Activated CD4-positive, alpha-beta T cell treated with anti-CD3 and anti-CD28 coated beads for 36 hours (primary cell): Measurements from ENCODE around the gene HABP2. TPM values are rescaled to one million over a fixed set of nuclear protein-coding genes. Genes with fewer than 3 reads are reported as not detected.

ENCODE experiments used
- ATAC-seq: fragments of 200-7000 bp; cut with Tn5 transposase; one replicate; pipeline ENCODE4 v1.10.0; 2021; ENCODE audit warnings: mild to moderate bottlenecking, moderate library complexity
- CTCF ChIA-PET: fragments of 350-600 bp; sonication (Branson Sonifier 250); formaldehyde crosslinking; loops from one replicate; lab custom pipeline; 2021; ENCODE audit warnings: antibody characterized with exemption; lab: Charles Lee
- POLR2A ChIA-PET: fragments of 350-600 bp; sonication (Branson Sonifier 250); formaldehyde crosslinking; loops from one replicate; lab custom pipeline; 2021; ENCODE audit warnings: antibody characterized with exemption, inconsistent platforms; lab: Charles Lee
- DNase-seq: peaks from one replicate; pipeline ENCODE4 v3.0.0-alpha.2; 2020
- H3K27ac Mint-ChIP-seq: one replicate; pipeline ENCODE4 v1.8.0; 2021; ENCODE audit warnings: mixed read lengths
- H3K27me3 Mint-ChIP-seq: one replicate; pipeline ENCODE4 v1.8.0; 2021; ENCODE audit warnings: mixed read lengths
- H3K36me3 Mint-ChIP-seq: one replicate; pipeline ENCODE4 v1.8.0; 2021; ENCODE audit warnings: low read depth, mixed read lengths
- H3K4me1 Mint-ChIP-seq: one replicate; pipeline ENCODE4 v1.8.0; 2021; ENCODE audit warnings: mixed read lengths
- H3K4me3 Mint-ChIP-seq: one replicate; pipeline ENCODE4 v1.8.0; 2021; ENCODE audit warnings: mild to moderate bottlenecking, moderate library complexity, mixed read lengths
- H3K9me3 Mint-ChIP-seq: one replicate; pipeline ENCODE4 v1.8.0; 2021; ENCODE audit warnings: low read depth, mixed read lengths
- intact Hi-C, 2 experiments: fragments of 100-400 bp; cut with DNase I in 1 of 2; cut with micrococcal nuclease in 1 of 2; formaldehyde crosslinking; loops; one replicate each; pipeline versions ENCODE4 v1.14.2 to v1.15.1; 2022 to 2024; cut with DNase I, micrococcal nuclease
- total RNA-seq, 2 experiments: library from RNA; stranded (reverse); gene quantifications; one replicate each; pipeline ENCODE4 v1.2.3, GENCODE V29; 2021

The HABP2 gene
- not detected for total RNA-seq

- intact Hi-C loops: no loop called here
- no peaks in the 10 kb centered on the region for H3K4me1 Mint-ChIP-seq
- no peak within 1 kb of the TSS for H3K4me3 Mint-ChIP-seq
- CTCF ChIA-PET: no interaction called here
- H3K27me3 Mint-ChIP-seq: peaks cover 14% of the 10 kb centered on the region
- H3K36me3 Mint-ChIP-seq: no peaks in the 10 kb centered on the region
- no peaks in the 10 kb centered on the region for H3K9me3 Mint-ChIP-seq
- POLR2A ChIA-PET: no interaction called here
- ATAC-seq: no peak
- DNase-seq: no peak
- no peak within 1 kb of the TSS for H3K27ac Mint-ChIP-seq
Observed at GRCh38 chr10:113552701-113553100, at the start of gene HABP2. TSS of gene HABP2 (plus strand) at chr10:113553053. CDS start at chr10:113553122, 69 bp downstream.

- H3K9me3 Mint-ChIP-seq: no peaks in the 10 kb centered on the region
- POLR2A ChIA-PET: no interaction called here
- DNase-seq: no peak
- H3K4me3 Mint-ChIP-seq: no peak overlapping the region
- intact Hi-C loops: no loop called here
- CTCF ChIA-PET: no interaction called here
- ATAC-seq: no peak
- H3K4me1 Mint-ChIP-seq: no peaks in the 10 kb centered on the region
- H3K27ac Mint-ChIP-seq: no peak overlapping the region
- no peaks in the 10 kb centered on the region for H3K36me3 Mint-ChIP-seq
- H3K27me3 Mint-ChIP-seq: peaks cover 20% of the 10 kb centered on the region
Observed at GRCh38 chr10:113503930-113504329, 48.9 kb upstream of the HABP2 start.

DNA sequence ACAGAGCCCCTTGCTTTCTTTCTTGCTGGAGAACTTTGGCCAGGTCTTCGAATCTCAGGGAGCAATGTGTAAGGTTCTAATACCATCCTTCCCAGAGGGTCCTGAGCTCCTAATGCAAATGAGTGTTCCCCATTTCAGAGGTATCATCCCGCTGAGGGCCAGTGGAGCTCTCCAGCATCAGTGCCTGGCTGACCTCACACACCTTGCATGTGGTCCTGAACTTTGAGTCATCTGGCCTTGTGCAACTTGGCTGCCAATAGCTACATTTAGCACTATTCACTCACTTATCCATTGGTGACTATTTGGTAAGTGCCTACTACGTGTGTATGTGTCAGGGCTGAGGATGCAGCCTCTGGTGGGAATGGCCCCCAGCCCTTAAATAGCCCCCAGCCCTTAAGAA, 48.4 kb upstream of the HABP2 start:
- no peak for ATAC-seq
- no peaks in the 10 kb centered on the region for H3K4me1 Mint-ChIP-seq
- H3K27me3 Mint-ChIP-seq: peaks cover 19% of the 10 kb centered on the region
- no peak overlapping the region for H3K4me3 Mint-ChIP-seq
- intact Hi-C loops: no loop called here
- no peak for DNase-seq
- H3K27ac Mint-ChIP-seq: no peak overlapping the region
- no peaks in the 10 kb centered on the region for H3K36me3 Mint-ChIP-seq
- POLR2A ChIA-PET: no interaction called here
- CTCF ChIA-PET: interaction anchor here (0.7 kb wide), 1 partner anchor 298 kb away, joined by 4 read pairs; no protein-coding TSS in a partner anchor
- H3K9me3 Mint-ChIP-seq: no peaks in the 10 kb centered on the region

DNA sequence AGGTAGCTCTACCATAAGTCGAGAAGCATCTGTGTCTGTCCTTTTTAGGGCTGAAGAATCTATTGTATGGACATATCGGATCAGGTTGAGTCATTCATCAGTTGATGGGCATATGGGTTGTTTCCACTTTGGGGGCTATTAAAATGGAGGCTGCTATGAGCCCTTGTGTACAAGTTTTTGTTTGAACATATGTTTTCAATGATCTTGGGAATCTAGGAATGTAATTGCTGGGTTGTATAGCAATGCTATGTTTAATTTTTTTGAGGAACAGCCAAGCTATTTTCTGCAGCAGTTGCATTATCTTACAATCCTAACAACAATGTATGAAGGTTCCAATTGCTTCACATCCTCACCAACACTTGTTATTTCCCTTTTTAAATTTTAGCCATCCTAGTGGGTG, 46.4 kb upstream of the HABP2 start:
- DNase-seq (no peak), ATAC-seq (no peak)
- H3K4me3 Mint-ChIP-seq: no peak overlapping the region
- peaks cover 4% of the 10 kb centered on the region for H3K9me3 Mint-ChIP-seq
- H3K4me1 Mint-ChIP-seq: no peaks in the 10 kb centered on the region
- no peaks in the 10 kb centered on the region for H3K36me3 Mint-ChIP-seq
- intact Hi-C loops: no loop called here
- peaks cover 15% of the 10 kb centered on the region for H3K27me3 Mint-ChIP-seq
- H3K27ac Mint-ChIP-seq: no peak overlapping the region
- POLR2A ChIA-PET: no interaction called here
- CTCF ChIA-PET: interaction anchor here (1.5 kb wide), 1 partner anchor 16 kb away, joined by 4 read pairs; no protein-coding TSS in a partner anchor

DNA sequence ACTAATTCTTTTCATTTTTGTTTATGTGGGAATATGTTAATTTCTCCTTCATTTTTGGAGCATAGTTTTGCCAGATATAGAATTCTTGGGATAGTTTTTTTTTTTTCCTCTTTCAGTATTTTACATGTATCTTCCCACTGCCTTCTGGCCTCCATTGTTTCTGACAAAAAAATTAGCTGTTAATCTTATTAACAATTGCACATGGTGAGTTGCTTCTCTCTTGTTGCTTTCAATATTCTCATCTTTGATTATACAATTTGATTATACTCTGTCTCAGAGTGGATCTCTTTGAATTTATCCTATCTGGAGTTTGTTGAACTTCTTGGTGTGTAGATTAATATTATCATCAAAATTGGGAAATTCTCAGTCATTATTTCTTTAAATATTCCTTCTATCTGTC, 41.4 kb upstream of the HABP2 start:
- Mint-ChIP-seq H3K36me3 (no peaks in the 10 kb centered on the region), H3K4me3 (no peak overlapping the region), H3K27ac (no peak overlapping the region), H3K27me3 (peaks cover 18% of the 10 kb centered on the region), H3K9me3 (peaks cover 14% of the 10 kb centered on the region), H3K4me1 (no peaks in the 10 kb centered on the region)
- DNase-seq (no peak), ATAC-seq (no peak)
- CTCF ChIA-PET: no interaction called here
- POLR2A ChIA-PET: no interaction called here
- intact Hi-C loops: no loop called here

DNA sequence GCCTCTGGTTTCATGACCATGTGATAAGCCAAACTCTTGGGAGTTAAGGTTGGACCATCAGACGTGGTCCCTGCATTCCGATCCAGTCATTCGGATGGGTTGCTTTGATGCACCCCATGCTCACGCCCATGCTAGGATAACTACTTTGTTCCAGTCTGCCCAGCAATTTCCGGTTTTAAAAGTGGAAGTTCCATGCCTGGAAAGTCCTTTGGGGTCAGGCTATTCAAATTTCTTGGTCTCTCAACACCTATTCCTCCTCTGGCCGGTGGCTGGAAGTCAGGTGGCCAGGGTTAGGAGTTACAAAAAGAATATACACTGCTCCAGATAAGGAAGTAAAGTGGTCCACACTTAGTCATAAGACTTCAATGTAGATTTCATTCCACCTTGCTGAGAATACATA, 37.7 kb upstream of the HABP2 start:
- Mint-ChIP-seq H3K27ac (no peak overlapping the region), H3K4me3 (no peak overlapping the region), H3K27me3 (peaks cover 9% of the 10 kb centered on the region), H3K4me1 (no peaks in the 10 kb centered on the region), H3K9me3 (peaks cover 14% of the 10 kb centered on the region), H3K36me3 (no peaks in the 10 kb centered on the region)
- ATAC-seq (no peak), DNase-seq (no peak)
- intact Hi-C loops: no loop called here
- POLR2A ChIA-PET: no interaction called here
- CTCF ChIA-PET: interaction anchor here (0.5 to 0.7 kb wide), 2 partner anchors 657 to 707 kb away, joined by 3 read pairs; no protein-coding TSS in a partner anchor

DNA sequence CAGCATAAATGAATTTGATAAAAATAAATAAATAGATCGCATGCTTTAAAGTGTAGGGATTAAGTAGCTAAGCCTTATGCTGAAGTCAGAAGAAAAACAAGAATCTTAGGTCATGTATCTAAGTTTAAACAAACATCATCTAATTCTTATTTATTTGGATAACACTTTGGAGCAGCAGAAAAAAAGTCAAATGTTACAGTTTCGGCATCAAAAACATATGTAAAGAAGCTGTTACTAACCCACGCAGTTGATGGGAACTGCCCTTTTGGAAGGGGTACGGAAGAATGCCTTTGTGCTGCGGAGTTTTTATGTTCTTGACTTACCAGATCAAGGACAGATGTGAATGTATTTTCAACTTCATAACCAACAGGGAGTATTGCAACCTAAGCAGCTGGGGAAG, 37.3 kb upstream of the HABP2 start:
- Mint-ChIP-seq H3K36me3 (no peaks in the 10 kb centered on the region), H3K9me3 (peaks cover 14% of the 10 kb centered on the region), H3K27ac (no peak overlapping the region), H3K4me3 (no peak overlapping the region), H3K4me1 (no peaks in the 10 kb centered on the region), H3K27me3 (peaks cover 9% of the 10 kb centered on the region)
- ATAC-seq (no peak), DNase-seq (no peak)
- intact Hi-C loops: no loop called here
- ChIA-PET CTCF (interaction anchor here (0.7 kb wide), 1 partner anchor 657 kb away, joined by 3 read pairs; no protein-coding TSS in a partner anchor), POLR2A (no interaction called here)

DNA sequence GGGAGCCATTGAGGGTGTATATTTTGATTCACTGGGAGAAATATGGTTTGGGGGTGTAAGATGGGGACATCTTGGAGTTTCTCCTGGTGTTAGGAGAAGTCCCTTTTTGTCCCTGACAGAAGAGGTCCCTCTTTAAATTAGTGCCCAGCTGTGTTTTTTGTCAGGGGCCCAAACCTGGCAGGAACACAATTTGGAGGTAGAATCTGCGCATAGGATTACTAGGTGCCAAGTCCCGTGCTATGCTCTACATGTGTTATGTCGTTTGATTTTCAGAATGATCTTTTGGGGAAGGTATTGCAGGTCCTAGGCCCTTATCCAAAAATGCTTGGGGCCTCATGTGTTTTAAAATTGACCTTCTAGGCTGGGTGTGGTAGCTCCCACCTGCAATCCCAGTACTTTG, 36.8 kb upstream of the HABP2 start:
- Mint-ChIP-seq H3K4me1 (no peaks in the 10 kb centered on the region), H3K27ac (no peak overlapping the region), H3K27me3 (peaks cover 11% of the 10 kb centered on the region), H3K36me3 (no peaks in the 10 kb centered on the region), H3K4me3 (no peak overlapping the region), H3K9me3 (peaks cover 14% of the 10 kb centered on the region)
- ATAC-seq (no peak), DNase-seq (no peak)
- CTCF ChIA-PET: no interaction called here
- POLR2A ChIA-PET: no interaction called here
- intact Hi-C loops: no loop called here

GRCh38 chr10:113517165-113517900, 35.5 kb upstream of the HABP2 start:
- CTCF ChIA-PET: interaction anchor here (0.6 to 0.7 kb wide), 2 partner anchors 42 to 43 kb away, joined by 3 to 4 read pairs; no protein-coding TSS in a partner anchor
- H3K4me3 Mint-ChIP-seq: no peak overlapping the region
- intact Hi-C loops: no loop called here
- no peak overlapping the region for H3K27ac Mint-ChIP-seq
- DNase-seq (no peak), ATAC-seq (no peak)
- no peaks in the 10 kb centered on the region for H3K4me1 Mint-ChIP-seq
- H3K36me3 Mint-ChIP-seq: no peaks in the 10 kb centered on the region
- H3K27me3 Mint-ChIP-seq: peaks cover 8% of the 10 kb centered on the region
- POLR2A ChIA-PET: no interaction called here
- H3K9me3 Mint-ChIP-seq: peaks cover 4% of the 10 kb centered on the region

DNA sequence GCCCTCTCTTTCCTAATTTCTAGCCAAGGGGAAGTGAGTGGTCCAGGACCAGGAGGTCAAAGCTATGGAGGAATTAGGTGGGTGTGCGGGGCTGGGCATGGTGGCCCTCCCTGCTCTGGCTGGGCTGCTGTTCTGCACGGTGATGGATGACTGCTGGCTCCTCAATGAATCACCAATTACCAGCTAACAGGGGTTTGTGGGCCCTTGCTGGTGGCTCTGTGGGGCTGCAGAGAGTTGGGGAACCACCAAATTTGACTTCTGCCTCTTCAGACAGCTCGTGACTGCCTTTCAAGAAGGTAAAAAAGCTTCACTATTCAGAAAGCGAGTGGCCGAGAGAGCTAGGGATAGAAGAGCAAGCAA, 35.0 kb upstream of the HABP2 start:
- DNase-seq (no peak), ATAC-seq (no peak)
- CTCF ChIA-PET: interaction anchor here (0.6 to 0.7 kb wide), 2 partner anchors 42 to 43 kb away, joined by 3 to 4 read pairs; no protein-coding TSS in a partner anchor
- POLR2A ChIA-PET: no interaction called here
- intact Hi-C loops: no loop called here
- Mint-ChIP-seq H3K36me3 (no peaks in the 10 kb centered on the region), H3K27ac (no peak overlapping the region), H3K27me3 (peaks cover 9% of the 10 kb centered on the region), H3K9me3 (peaks cover 2% of the 10 kb centered on the region), H3K4me1 (no peaks in the 10 kb centered on the region), H3K4me3 (no peak overlapping the region)

GRCh38 chr10:113518415-113518814, 34.4 kb upstream of the HABP2 start:
- intact Hi-C loops: no loop called here
- peaks cover 8% of the 10 kb centered on the region for H3K27me3 Mint-ChIP-seq
- ATAC-seq: no peak
- H3K36me3 Mint-ChIP-seq: no peaks in the 10 kb centered on the region
- no peaks in the 10 kb centered on the region for H3K4me1 Mint-ChIP-seq
- no peak overlapping the region for H3K27ac Mint-ChIP-seq
- no peaks in the 10 kb centered on the region for H3K9me3 Mint-ChIP-seq
- ChIA-PET CTCF (no interaction called here), POLR2A (no interaction called here)
- DNase-seq: no peak
- H3K4me3 Mint-ChIP-seq: no peak overlapping the region
